ENCODE measurements around the gene DHRS3. TPM values are rescaled to one million over a fixed set of nuclear protein-coding genes. Genes with fewer than 3 reads are reported as not detected.
"Not testable (repeated sequence)": the region's sequence is repeated elsewhere in the genome, so short reads cannot be mapped to it uniquely, and the experiment has no call there.

DHRS3 gene, protein sequence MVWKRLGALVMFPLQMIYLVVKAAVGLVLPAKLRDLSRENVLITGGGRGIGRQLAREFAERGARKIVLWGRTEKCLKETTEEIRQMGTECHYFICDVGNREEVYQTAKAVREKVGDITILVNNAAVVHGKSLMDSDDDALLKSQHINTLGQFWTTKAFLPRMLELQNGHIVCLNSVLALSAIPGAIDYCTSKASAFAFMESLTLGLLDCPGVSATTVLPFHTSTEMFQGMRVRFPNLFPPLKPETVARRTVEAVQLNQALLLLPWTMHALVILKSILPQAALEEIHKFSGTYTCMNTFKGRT
- total RNA-seq, result 41.8 TPM
- long read RNA-seq, transcript DHRS3-204 (6 exons, 1,722 nt), result major isoform, 19 of 34 reads
- long read RNA-seq, partial matches to known transcripts, result 4 of 34 reads
- long read RNA-seq, other reads (novel, unspliced or antisense), result 11 of 34 reads

GRCh38 chr1:12617901-12618660 is at the start of gene DHRS3:
TSS of gene DHRS3 (minus strand) at chr1:12618210. CDS start at chr1:12617348, 862 bp downstream.
- peak; percentile 86 for DNase-seq (ENCODE audit: low spot score)
- intact Hi-C loops (cut with DNase I), result loop anchor here (1.0 to 5.0 kb wide), 5 partner anchors 22 to 281 kb away; no protein-coding TSS in a partner anchor

DNA sequence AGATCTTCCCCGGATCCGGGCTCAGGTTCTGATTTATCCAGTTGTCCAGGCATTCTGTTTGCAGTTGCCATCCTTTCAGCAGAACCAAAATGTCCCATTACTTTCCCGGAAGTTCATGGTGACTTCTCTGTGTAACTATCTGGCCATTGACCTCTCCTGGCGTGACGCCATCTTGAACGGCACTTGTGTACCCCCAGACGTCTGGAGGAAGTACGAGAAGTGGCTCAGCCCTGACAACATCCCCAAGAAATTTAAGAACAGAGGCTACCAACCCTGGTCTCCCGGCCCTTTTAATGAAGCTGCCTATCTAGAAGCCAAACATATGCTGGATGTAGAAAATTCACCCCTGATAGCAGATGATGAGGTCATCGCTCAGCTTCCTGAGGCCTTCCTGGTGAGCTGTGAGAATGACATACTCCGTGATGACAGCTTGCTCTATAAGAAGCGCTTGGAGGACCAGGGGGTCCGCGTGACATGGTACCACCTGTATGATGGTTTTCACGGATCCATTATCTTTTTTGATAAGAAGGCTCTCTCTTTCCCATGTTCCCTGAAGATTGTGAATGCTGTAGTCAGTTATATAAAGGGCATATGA is 48.2 kb upstream of the DHRS3 start:
- DNase-seq (ENCODE audit: low spot score), result no peak
- intact Hi-C loops (cut with DNase I), result no loop called here

- intact Hi-C loops (cut with DNase I), result no loop called here
Observed at GRCh38 chr1:12665511-12665910, 47.5 kb upstream of the DHRS3 start.

GRCh38 chr1:12662556-12662955 is 44.5 kb upstream of the DHRS3 start:
- intact Hi-C loops (cut with DNase I), result no loop called here
- DNase-seq (ENCODE audit: low spot score), result no peak

More at GRCh38 chr1:12665511-12665910, 47.5 kb upstream of the DHRS3 start:
- DNase-seq (ENCODE audit: low spot score), result no peak

DNA sequence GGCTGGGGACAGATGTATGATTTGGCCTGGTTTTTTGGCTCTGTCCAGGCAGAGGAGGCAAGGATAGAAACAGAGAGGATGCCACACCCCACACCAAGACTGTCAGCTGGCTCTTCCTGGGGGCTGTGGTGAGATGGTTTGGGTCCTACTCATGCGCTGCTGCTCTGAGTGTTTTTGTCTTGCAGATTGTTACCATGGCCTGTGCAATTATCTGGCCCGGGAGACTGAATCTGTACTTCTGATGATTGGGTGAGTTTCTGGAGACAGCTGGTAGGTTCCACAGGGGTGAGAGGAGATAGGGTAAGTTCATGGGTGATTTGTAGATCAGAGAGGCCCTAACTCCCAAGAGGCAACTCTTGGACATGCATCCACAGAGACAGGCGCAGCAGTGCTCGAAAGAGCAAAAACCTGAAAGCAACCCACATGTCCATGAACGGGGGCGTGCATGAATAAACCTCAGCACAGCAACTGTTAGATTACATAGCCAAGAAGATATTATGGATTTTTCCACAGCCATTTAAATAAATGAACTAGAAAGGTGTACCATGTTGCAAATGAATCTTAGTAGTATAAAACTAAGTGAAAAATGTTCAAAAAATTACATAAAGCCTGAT is 43.7 kb upstream of the DHRS3 start:
- intact Hi-C loops (cut with DNase I), result no loop called here
- no peak for DNase-seq (ENCODE audit: low spot score)

GRCh38 chr1:12658531-12659453 is 40.8 kb upstream of the DHRS3 start:
- DNase-seq (ENCODE audit: low spot score), result peak; percentile 83
- intact Hi-C loops (cut with DNase I), result loop anchor here (1.0 to 10.0 kb wide), 5 partner anchors 36 to 534 kb away; no protein-coding TSS in a partner anchor

DNA sequence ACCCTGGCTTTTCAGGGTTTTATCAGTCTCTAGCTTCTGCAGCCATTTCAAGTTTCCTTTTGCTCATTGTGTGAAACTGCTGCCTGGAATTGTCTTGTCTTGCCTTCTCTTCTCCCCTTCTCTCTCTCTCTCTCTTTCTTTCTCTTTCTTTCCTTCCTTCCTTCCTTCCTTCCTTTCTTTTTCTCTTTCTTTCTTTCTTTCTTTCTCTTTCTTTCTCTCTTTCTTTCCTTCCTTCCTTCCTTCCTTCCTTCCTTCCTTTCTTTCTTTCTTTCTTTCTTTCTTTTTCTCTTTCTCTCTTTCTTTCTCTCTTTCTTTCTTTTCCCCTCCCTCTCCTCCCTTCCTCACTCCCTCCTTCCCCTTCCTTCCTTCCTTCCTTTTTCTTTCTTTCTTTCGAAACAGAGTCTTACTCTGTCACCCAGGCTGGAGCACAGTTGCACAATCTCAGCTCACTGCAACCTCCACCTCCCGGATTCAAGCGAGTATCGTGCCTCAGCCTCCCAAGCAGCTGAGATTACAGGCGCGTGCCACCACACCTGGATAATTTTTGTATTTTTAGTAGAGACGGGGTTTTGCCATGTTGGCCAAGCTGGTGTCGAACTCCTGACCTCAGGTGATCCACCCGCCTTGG is 40.0 kb upstream of the DHRS3 start:
- DNase-seq (ENCODE audit: low spot score), result not testable (repeated sequence)
- intact Hi-C loops (cut with DNase I), result loop anchor here (2.0 to 10.0 kb wide), 4 partner anchors 251 to 533 kb away; no protein-coding TSS in a partner anchor

- no peak for DNase-seq (ENCODE audit: low spot score)
- intact Hi-C loops (cut with DNase I), result loop anchor here (5.0 to 10.0 kb wide), 3 partner anchors 250 to 532 kb away; no protein-coding TSS in a partner anchor
Observed at GRCh38 chr1:12657060-12657884, 39.3 kb upstream of the DHRS3 start.

GRCh38 chr1:12656575-12656974 is 38.6 kb upstream of the DHRS3 start:
- intact Hi-C loops (cut with DNase I), result loop anchor here (5.0 to 10.0 kb wide), 3 partner anchors 249 to 532 kb away; no protein-coding TSS in a partner anchor
- DNase-seq (ENCODE audit: low spot score), result no peak

GRCh38 chr1:12654657-12655056 is 36.6 kb upstream of the DHRS3 start:
- intact Hi-C loops (cut with DNase I), result loop anchor here (5.0 to 10.0 kb wide), 3 partner anchors 247 to 530 kb away; no protein-coding TSS in a partner anchor
- DNase-seq (ENCODE audit: low spot score), result no peak

- no peak for DNase-seq (ENCODE audit: low spot score)
- intact Hi-C loops (cut with DNase I), result loop anchor here (10.0 kb wide), 1 partner anchor 529 kb away; no protein-coding TSS in a partner anchor
Observed at GRCh38 chr1:12654004-12654567, 36.1 kb upstream of the DHRS3 start.

- DNase-seq (ENCODE audit: low spot score), result no peak
- intact Hi-C loops (cut with DNase I), result loop anchor here (10.0 kb wide), 1 partner anchor 525 kb away; no protein-coding TSS in a partner anchor
Observed at GRCh38 chr1:12649971-12650421, 32.0 kb upstream of the DHRS3 start.

DNA sequence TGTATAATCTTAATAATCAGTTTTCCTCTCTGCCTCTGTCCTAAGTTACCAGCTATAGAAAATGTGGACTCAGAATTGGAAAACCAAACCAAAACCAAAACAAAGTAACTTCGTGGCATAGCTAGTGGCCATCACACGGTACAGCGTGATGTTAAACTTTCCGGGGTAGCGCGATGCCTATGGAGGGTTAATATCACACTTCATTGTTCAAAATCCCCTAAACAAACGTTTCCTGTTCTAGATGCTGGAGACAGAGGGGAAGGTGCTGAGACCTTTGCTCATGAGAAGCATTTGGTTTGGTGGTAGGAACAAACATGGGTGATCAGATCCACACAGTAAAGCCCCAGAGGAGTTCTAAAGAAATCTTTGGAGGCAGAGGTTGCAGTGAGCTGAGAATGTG is 30.7 kb upstream of the DHRS3 start:
- intact Hi-C loops (cut with DNase I), result no loop called here
- no peak for DNase-seq (ENCODE audit: low spot score)

DNA sequence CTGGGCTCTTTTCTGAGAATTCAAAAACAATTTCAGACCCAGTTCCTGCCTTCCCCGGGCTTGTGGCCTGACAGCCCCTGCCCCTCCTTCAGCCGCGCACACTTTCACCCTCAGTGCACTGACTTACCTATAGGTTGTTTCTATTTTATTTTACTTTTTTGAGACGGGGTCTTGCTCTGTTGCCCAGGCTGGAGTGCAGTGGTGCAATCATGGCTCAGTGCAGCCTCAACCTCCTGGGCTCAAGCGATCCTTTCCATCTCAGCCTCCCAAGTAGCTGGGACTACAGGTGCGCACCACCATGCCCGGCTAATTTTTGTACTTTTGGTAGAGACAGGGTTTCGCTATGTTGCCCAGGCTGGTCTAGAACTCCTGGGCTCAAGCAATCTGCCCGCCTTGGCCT is 27.4 kb upstream of the DHRS3 start:
- intact Hi-C loops (cut with DNase I); DNase-seq (ENCODE audit: low spot score): not testable (repeated sequence)

DNA sequence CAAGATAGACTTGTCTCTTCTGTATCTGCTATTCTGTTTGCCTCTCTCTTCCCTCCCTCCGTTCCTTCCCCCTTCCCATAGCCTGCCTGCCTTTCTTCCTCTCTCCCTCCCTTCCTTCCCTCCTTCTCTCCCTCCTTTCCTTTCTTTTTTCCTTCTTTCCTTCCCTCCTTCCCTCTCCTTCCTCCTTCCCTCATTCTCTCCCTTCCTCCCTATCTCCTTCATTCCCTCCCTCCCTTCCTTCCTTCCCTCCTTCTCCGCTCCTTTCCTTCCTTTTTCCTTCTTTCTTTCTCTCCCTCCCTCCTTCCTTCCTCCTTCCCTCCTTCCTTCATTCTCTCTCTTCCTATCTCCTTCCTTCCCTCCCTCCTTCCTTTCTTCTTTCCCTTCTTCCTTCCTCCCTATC is 26.8 kb upstream of the DHRS3 start:
- DNase-seq (ENCODE audit: low spot score), result no peak
- intact Hi-C loops (cut with DNase I), result no loop called here

GRCh38 chr1:12644237-12644636 is 26.2 kb upstream of the DHRS3 start:
- no peak for DNase-seq (ENCODE audit: low spot score)
- intact Hi-C loops (cut with DNase I), result no loop called here

DNA sequence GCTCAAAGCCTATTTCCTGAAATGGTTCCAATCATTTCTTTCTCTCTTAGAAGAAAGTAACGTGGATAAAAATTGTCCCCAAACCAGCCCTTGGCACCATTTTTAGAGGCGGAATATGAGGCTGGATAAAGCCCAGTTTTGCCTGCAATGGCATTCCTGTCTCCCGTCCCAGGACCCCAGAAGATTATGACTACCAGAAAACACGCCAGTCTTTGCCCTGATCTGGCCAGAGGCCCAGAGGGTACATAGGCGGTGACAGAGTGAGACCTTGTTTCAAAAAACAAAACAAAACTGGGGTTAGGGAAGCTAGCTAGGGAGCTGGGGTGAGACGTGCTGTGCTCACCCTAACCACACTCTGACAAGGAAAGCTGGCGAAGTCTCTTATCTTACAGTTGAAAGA is 25.8 kb upstream of the DHRS3 start, which contains the start of gene AADACL4:
Gene AADACL4, plus strand, starts transcription at position 301 of the 400 bp plus-strand sequence. CDS start 462 bp downstream, outside the sequence.
- intact Hi-C loops (cut with DNase I), result no loop called here
- no peak for DNase-seq (ENCODE audit: low spot score)
